Right lobe of liver (tissue), 4 donors: ENCODE data around the gene ZNF280C.
"Not testable (repeated sequence)": the region's sequence is repeated elsewhere in the genome, so short reads cannot be mapped to it uniquely, and the experiment has no call there.

Source experiments
- CTCF ChIP-seq, 4 donors: fragments of 200-600 bp in 3 of 4; fragments of 450-650 bp in 1 of 4; IDR thresholded peaks; one replicate each; pipeline versions ENCODE4 v1.5.1 to v1.8.0; 2016 to 2022; ENCODE audit warnings: antibody characterized with exemption in 4 of 4, mild to moderate bottlenecking in 2 of 4
- POLR2A ChIP-seq: fragments of 450-650 bp; IDR thresholded peaks from one replicate; pipeline ENCODE4 v1.6.1; 2017; ENCODE audit warnings: antibody characterized with exemption, mild to moderate bottlenecking
- donor health status: DM: no; HTN: no; CAD: no.
- donor health status: DM: no; HTN: no; CAD: no.
- donor health status: DM: no; HTN: yes; CAD: no.

- not testable (repeated sequence) for TF ChIP-seq CTCF (IDR thresholded peaks at IDR 0.05); POLR2A
These were observed 3.6 kb upstream of the ZNF280C start for GRCh38 chrX:130272253-130272652.
